ENCODE results near the gene PLXNA4.

Gene PLXNA4

DNA sequence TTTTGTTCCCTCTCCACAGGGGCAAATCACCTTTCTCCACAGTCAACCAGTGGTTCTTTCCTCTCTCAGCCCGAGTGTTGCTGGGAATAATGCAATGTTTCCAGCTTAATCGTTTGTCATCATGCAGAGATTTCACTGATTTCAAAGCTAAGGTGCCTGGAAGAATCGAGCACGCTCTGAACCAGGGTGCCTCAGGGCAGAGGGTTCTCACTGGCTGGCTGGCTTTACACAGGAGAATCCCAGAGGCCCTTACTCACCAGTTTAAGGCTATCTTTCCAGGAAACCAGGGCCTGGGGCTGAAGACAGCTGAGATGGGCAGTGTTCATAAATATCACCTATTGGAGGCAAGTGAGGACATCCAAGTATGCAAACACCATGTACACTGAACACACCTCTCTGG, 21.8 kb downstream of the PLXNA4 start:
- in situ Hi-C loops (cut with HindIII; ENCODE audit: low sequenced_read_pairs), result no loop called here
- TF ChIP-seq, protein P1, sequence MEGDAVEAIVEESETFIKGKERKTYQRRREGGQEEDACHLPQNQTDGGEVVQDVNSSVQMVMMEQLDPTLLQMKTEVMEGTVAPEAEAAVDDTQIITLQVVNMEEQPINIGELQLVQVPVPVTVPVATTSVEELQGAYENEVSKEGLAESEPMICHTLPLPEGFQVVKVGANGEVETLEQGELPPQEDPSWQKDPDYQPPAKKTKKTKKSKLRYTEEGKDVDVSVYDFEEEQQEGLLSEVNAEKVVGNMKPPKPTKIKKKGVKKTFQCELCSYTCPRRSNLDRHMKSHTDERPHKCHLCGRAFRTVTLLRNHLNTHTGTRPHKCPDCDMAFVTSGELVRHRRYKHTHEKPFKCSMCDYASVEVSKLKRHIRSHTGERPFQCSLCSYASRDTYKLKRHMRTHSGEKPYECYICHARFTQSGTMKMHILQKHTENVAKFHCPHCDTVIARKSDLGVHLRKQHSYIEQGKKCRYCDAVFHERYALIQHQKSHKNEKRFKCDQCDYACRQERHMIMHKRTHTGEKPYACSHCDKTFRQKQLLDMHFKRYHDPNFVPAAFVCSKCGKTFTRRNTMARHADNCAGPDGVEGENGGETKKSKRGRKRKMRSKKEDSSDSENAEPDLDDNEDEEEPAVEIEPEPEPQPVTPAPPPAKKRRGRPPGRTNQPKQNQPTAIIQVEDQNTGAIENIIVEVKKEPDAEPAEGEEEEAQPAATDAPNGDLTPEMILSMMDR (IDR thresholded peaks at IDR 0.05; ENCODE audit: low read depth, low read length), result no peak
- DNase-seq (ENCODE audit: low read depth, low spot score), result no peak
- no peak overlapping the region for H3K4me3 ChIP-seq (ENCODE audit: low read depth, low read length)

- H3K4me3 ChIP-seq (ENCODE audit: low read depth, low read length), result no peak overlapping the region
- TF ChIP-seq, protein P1 (IDR thresholded peaks at IDR 0.05; ENCODE audit: low read depth, low read length), result no peak
These were observed 23.2 kb downstream of the PLXNA4 start for GRCh38 chr7:132553031-132553430.

GRCh38 chr7:132551886-132552285, 24.4 kb downstream of the PLXNA4 start:
- TF ChIP-seq, protein P1 (IDR thresholded peaks at IDR 0.05; ENCODE audit: low read depth, low read length), result no peak
- DNase-seq (ENCODE audit: low read depth, low spot score), result no peak
- H3K4me3 ChIP-seq (ENCODE audit: low read depth, low read length), result no peak overlapping the region
- in situ Hi-C loops (cut with HindIII; ENCODE audit: low sequenced_read_pairs), result no loop called here

More at GRCh38 chr7:132553031-132553430, 23.2 kb downstream of the PLXNA4 start:
- no peak for DNase-seq (ENCODE audit: low read depth, low spot score)
- in situ Hi-C loops (cut with HindIII; ENCODE audit: low sequenced_read_pairs), result no loop called here

DNA sequence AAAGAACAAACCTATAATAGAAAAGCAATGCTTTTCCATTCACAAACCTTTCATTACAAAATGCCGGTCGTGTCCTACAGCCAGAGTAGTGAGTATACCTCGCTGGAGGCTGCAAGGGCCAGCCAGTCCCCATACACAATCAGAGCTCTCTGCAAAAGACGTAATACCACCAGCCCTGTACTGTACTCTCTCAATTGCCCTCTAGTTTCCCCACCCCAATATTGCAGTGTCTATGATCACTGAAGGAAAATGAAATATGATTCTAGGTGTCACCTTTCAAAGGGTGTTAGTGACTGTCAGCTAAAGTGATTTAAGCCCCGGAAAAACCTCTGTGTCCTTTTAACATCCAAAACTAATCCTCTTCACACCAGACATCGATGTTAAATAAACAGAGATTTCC, 24.8 kb downstream of the PLXNA4 start:
- DNase-seq (ENCODE audit: low read depth, low spot score), result no peak
- TF ChIP-seq, protein P1 (IDR thresholded peaks at IDR 0.05; ENCODE audit: low read depth, low read length), result no peak
- in situ Hi-C loops (cut with HindIII; ENCODE audit: low sequenced_read_pairs), result no loop called here
- no peak overlapping the region for H3K4me3 ChIP-seq (ENCODE audit: low read depth, low read length)

DNA sequence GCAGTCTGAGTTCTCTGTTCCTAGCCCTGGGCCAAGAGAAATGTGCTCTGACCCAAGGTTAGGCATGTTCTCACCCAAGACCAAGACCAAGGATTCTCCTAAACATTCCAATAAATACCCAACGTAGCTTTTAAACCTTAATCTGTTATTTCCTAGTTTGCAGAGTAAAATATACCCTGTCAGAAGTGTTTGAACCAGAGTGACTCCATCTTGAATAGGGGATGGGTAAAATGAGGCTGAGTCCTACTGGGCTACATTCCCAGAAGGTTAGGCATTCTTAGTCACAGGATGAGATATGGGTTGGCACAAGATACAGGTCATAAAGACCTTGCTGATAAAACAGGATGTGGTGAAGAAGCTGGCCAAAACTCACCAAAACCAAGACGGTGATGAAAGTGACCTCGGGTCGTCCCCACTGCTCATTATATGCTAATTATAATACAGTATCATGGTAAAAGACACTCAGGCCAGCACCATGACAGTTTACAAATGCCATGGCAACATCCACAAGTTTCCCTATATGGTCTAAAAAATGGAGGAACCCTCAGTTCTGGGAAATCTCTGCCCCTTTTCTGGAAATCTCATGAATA, 27.7 kb downstream of the PLXNA4 start:
- TF ChIP-seq, protein P1 (IDR thresholded peaks at IDR 0.05; ENCODE audit: low read depth, low read length), result no peak
- in situ Hi-C loops (cut with HindIII; ENCODE audit: low sequenced_read_pairs), result no loop called here
- peak; percentile 89 for DNase-seq (ENCODE audit: low read depth, low spot score)
- no peak overlapping the region for H3K4me3 ChIP-seq (ENCODE audit: low read depth, low read length)

DNA sequence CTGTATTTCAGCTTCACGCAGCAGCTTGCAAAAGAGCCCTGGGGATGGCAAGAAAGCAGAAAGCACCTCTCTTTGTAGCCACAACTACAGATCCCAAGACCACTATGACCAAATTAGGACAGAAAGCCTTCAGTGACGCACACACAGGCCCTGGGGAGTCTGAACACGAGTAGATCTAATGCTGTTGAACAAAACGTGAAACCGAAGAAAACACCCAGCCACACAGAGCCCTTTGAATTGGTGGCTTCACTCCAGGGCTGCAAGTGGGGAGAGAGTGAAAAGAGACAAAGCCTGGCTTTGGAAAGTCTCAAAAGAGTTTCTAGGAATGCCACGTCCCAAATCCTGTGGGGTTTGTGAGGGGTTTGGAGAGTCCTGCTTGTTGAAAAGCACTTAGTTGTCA, 28.4 kb downstream of the PLXNA4 start:
- H3K4me3 ChIP-seq (ENCODE audit: low read depth, low read length), result no peak overlapping the region
- in situ Hi-C loops (cut with HindIII; ENCODE audit: low sequenced_read_pairs), result no loop called here
- peak; percentile 73 for DNase-seq (ENCODE audit: low read depth, low spot score)
- TF ChIP-seq, protein P1 (IDR thresholded peaks at IDR 0.05; ENCODE audit: low read depth, low read length), result no peak

Measured in astrocyte of the spinal cord (primary cell).